ENCODE data around the gene NPHP4. TPM values are rescaled to one million over a fixed set of nuclear protein-coding genes. Genes with fewer than 3 reads are reported as not detected.

The NPHP4 gene
- total and polyA plus RNA-seq, 2 donors = 2.5 to 4.2 TPM

DNA sequence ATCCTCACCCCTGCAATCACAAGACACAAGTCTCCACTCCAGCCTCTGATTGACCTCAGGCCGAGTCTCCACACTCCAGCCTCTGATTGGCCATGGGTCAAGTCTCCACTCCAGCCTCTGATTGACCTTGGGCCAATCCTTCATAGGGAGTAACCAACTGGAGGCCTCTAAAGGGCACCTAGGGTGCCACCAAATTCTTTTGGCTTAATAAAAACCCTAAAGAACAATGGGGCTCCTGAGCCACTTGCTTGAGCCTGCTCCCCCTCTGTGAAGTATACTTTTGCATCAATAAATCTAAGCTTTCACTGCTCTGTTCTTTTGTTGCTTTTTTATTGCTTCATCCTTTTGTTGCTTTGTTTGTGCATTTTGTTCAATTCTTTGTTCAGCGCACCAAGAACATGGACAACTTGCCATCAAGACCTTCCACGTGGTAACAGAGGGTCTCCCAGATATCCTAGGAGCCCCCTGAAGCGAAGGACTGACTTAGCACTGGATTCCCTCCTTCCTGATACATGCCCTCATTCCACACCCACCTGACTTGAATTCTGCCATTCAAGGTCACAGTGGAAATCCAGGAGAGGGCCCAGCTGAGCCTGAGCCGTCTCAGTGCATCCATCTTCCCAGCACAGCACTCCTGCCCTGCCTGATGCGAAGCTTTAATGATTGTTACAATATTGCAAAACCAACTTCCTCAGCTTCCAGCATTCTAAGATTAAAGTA, 152.9 kb downstream of the NPHP4 start:
- 87% methylated on average over 6 of the region's 6 CpGs for WGBS
- H3K9me3 ChIP-seq (ENCODE audit: control insufficient read depth in 2 of 2, insufficient read depth in 1 of 2, low read length in 1 of 2) = no peaks in the 10 kb centered on the region
- no peaks in the 10 kb centered on the region for H3K4me1 ChIP-seq (ENCODE audit: control insufficient read depth in 2 of 2, insufficient read depth in 2 of 2, low read length in 2 of 2)
- H3K36me3 ChIP-seq (ENCODE audit: control insufficient read depth in 2 of 2, insufficient read depth in 2 of 2, low read length in 1 of 2) = no peaks in the 10 kb centered on the region
- H3K27me3 ChIP-seq (ENCODE audit: control insufficient read depth in 2 of 2, insufficient read depth in 1 of 2, low read length in 1 of 2) = no peaks in the 10 kb centered on the region
- no peak overlapping the region for H3K4me3 ChIP-seq (ENCODE audit: low read length in 2 of 2)
- DNase-seq (ENCODE audit: low read depth in 6 of 9, low spot score in 9 of 9) = no peak
- H3K27ac ChIP-seq (ENCODE audit: low read depth in 1 of 2, low read length in 1 of 2) = no peak overlapping the region

DNA sequence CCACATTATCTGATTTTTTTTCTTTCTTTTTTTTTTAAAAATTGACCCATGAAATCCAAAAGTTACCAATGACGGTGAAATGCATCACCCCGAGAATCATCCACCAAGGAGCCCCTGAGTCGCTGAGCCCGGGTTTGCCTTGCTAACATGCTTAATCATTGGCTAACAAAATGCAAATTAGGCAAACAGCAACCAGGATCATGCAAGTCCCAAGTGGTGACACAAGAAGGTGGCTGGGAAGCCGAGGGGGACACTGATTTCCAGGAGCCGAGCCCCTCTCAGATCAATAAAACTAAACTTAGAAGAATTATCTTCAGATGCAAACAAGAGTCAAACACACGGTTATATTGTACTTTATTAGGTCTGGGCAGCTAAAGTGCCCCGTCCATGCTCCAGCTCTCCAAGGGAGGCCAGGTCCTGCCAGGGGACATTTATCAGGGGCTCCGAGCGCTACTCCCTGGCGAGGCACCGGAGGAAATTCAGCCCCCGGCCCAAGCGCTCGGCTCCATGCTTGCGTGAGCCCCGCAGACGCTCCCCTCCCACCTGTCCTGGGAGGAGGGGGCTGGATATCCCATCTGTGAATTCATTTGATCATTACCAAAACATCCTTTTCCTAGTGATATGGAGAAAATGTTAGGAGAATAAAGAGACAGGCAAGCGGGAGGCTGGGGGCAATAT, 154.1 kb downstream of the NPHP4 start:
- WGBS = 83% methylated on average over 19 of the region's 19 CpGs
- Histone ChIP-seq H3K4me1 (ENCODE audit: control insufficient read depth in 2 of 2, insufficient read depth in 2 of 2, low read length in 2 of 2) (no peaks in the 10 kb centered on the region), H3K9me3 (ENCODE audit: control insufficient read depth in 2 of 2, insufficient read depth in 1 of 2, low read length in 1 of 2) (no peaks in the 10 kb centered on the region), H3K27me3 (ENCODE audit: control insufficient read depth in 2 of 2, insufficient read depth in 1 of 2, low read length in 1 of 2) (no peaks in the 10 kb centered on the region), H3K4me3 (ENCODE audit: low read length in 2 of 2) (no peak overlapping the region), H3K36me3 (ENCODE audit: control insufficient read depth in 2 of 2, insufficient read depth in 2 of 2, low read length in 1 of 2) (no peaks in the 10 kb centered on the region), H3K27ac (ENCODE audit: low read depth in 1 of 2, low read length in 1 of 2) (no peak overlapping the region)
- DNase-seq (ENCODE audit: low read depth in 6 of 9, low spot score in 9 of 9) = no peak

DNA sequence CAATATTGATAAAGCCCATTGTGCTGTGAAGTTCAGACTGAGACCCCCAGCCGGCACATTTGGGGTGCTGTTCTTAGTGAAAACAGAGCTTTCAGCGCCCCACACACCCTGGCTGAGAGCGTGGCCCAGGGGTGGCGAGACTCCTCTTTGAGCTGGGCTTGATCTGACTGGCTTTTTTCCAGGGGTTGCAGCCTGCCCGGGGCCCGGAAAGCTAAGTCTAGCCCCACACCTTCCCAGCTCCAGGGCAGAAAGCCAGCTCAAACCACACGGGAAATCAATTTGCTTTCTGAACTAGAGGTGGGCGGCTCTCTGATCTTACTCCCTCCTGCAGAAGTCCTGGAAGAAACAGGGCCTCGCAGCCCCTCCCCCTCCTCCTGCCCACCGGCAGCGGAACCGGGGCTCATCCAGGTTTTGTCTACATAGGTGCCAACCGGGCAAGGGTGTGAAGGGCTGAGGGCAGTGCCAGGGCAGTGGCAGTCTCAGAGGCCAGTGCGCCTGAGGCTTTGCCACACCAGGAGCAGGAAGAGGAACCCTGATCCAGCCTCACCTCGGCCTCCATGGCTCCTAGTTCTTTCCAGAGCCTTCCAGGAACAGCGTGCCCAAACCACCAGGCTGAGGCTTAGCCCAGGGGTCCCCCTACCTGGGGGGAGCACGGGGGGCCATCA, 155.3 kb downstream of the NPHP4 start:
- no peak for DNase-seq (ENCODE audit: low read depth in 6 of 9, low spot score in 9 of 9)
- no peak overlapping the region for H3K4me3 ChIP-seq (ENCODE audit: low read length in 2 of 2)
- H3K9me3 ChIP-seq (ENCODE audit: control insufficient read depth in 2 of 2, insufficient read depth in 1 of 2, low read length in 1 of 2) = no peaks in the 10 kb centered on the region
- no peaks in the 10 kb centered on the region for H3K4me1 ChIP-seq (ENCODE audit: control insufficient read depth in 2 of 2, insufficient read depth in 2 of 2, low read length in 2 of 2)
- no peaks in the 10 kb centered on the region for H3K27me3 ChIP-seq (ENCODE audit: control insufficient read depth in 2 of 2, insufficient read depth in 1 of 2, low read length in 1 of 2)
- no peaks in the 10 kb centered on the region for H3K36me3 ChIP-seq (ENCODE audit: control insufficient read depth in 2 of 2, insufficient read depth in 2 of 2, low read length in 1 of 2)
- no peak overlapping the region for H3K27ac ChIP-seq (ENCODE audit: low read depth in 1 of 2, low read length in 1 of 2)
- WGBS = 33% methylated on average over 17 of the region's 17 CpGs

- 80% methylated on average over 8 of the region's 8 CpGs for WGBS
- Histone ChIP-seq H3K4me3 (ENCODE audit: low read length in 2 of 2) (no peak overlapping the region), H3K4me1 (ENCODE audit: control insufficient read depth in 2 of 2, insufficient read depth in 2 of 2, low read length in 2 of 2) (no peaks in the 10 kb centered on the region), H3K27me3 (ENCODE audit: control insufficient read depth in 2 of 2, insufficient read depth in 1 of 2, low read length in 1 of 2) (no peaks in the 10 kb centered on the region), H3K36me3 (ENCODE audit: control insufficient read depth in 2 of 2, insufficient read depth in 2 of 2, low read length in 1 of 2) (no peaks in the 10 kb centered on the region), H3K27ac (ENCODE audit: low read depth in 1 of 2, low read length in 1 of 2) (no peak overlapping the region), H3K9me3 (ENCODE audit: control insufficient read depth in 2 of 2, insufficient read depth in 1 of 2, low read length in 1 of 2) (no peaks in the 10 kb centered on the region)
- no peak for DNase-seq (ENCODE audit: low read depth in 6 of 9, low spot score in 9 of 9)
These were observed 157.1 kb downstream of the NPHP4 start for GRCh38 chr1:5835179-5835562.

DNA sequence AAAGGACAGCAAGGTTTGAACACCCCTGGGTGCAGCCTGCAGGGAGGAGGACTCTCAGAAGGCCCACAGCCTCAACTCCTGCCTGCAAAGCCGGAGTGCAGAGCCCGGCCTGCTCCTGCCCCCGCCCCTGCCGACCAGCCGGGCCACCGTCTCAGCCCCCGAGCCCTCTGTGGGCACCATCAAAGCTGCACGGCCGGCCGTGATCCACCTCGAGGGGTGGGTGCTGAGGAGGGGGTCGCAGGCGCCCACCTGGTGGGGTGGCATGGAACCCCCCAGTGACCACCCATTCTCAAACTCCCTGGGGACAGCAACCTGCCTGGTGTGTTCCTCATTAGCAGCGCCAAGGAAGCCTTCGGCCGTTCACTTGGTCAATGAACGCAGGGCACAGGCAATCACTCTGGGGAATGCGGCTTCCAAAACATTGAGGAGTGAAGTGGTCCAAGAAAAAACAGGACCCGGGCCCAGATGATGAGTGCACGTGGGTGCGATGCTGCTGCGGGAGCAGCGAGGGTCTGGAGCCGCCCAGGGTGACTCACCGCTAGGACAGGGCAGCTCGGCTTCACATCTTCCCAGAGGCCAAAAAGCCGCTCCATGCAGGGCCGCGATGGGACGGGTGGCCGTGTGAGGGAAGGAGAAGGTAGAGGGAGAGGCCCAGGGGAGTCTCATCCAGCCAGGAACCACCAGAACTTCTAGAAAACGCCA, 157.6 kb downstream of the NPHP4 start:
- H3K27ac ChIP-seq (ENCODE audit: low read depth in 1 of 2, low read length in 1 of 2) = no peak overlapping the region
- H3K36me3 ChIP-seq (ENCODE audit: control insufficient read depth in 2 of 2, insufficient read depth in 2 of 2, low read length in 1 of 2) = no peaks in the 10 kb centered on the region
- H3K4me3 ChIP-seq (ENCODE audit: low read length in 2 of 2) = no peak overlapping the region
- no peaks in the 10 kb centered on the region for H3K27me3 ChIP-seq (ENCODE audit: control insufficient read depth in 2 of 2, insufficient read depth in 1 of 2, low read length in 1 of 2)
- H3K4me1 ChIP-seq (ENCODE audit: control insufficient read depth in 2 of 2, insufficient read depth in 2 of 2, low read length in 2 of 2) = no peaks in the 10 kb centered on the region
- WGBS = 90% methylated on average over 32 of the region's 32 CpGs
- DNase-seq (ENCODE audit: low read depth in 6 of 9, low spot score in 9 of 9) = no peak
- H3K9me3 ChIP-seq (ENCODE audit: control insufficient read depth in 2 of 2, insufficient read depth in 1 of 2, low read length in 1 of 2) = no peaks in the 10 kb centered on the region

GRCh38 chr1:5833911-5834310, 158.3 kb downstream of the NPHP4 start:
- H3K9me3 ChIP-seq (ENCODE audit: control insufficient read depth in 2 of 2, insufficient read depth in 1 of 2, low read length in 1 of 2) = no peaks in the 10 kb centered on the region
- no peaks in the 10 kb centered on the region for H3K27me3 ChIP-seq (ENCODE audit: control insufficient read depth in 2 of 2, insufficient read depth in 1 of 2, low read length in 1 of 2)
- WGBS = 87% methylated on average over 14 of the region's 14 CpGs
- no peak overlapping the region for H3K4me3 ChIP-seq (ENCODE audit: low read length in 2 of 2)
- H3K4me1 ChIP-seq (ENCODE audit: control insufficient read depth in 2 of 2, insufficient read depth in 2 of 2, low read length in 2 of 2) = no peaks in the 10 kb centered on the region
- no peak overlapping the region for H3K27ac ChIP-seq (ENCODE audit: low read depth in 1 of 2, low read length in 1 of 2)
- H3K36me3 ChIP-seq (ENCODE audit: control insufficient read depth in 2 of 2, insufficient read depth in 2 of 2, low read length in 1 of 2) = no peaks in the 10 kb centered on the region
- no peak for DNase-seq (ENCODE audit: low read depth in 6 of 9, low spot score in 9 of 9)

GRCh38 chr1:5832916-5833895, 159.0 kb downstream of the NPHP4 start:
- Histone ChIP-seq H3K27ac (ENCODE audit: low read depth in 1 of 2, low read length in 1 of 2) (no peak overlapping the region), H3K27me3 (ENCODE audit: control insufficient read depth in 2 of 2, insufficient read depth in 1 of 2, low read length in 1 of 2) (no peaks in the 10 kb centered on the region), H3K4me3 (ENCODE audit: low read length in 2 of 2) (no peak overlapping the region), H3K4me1 (ENCODE audit: control insufficient read depth in 2 of 2, insufficient read depth in 2 of 2, low read length in 2 of 2) (no peaks in the 10 kb centered on the region), H3K36me3 (ENCODE audit: control insufficient read depth in 2 of 2, insufficient read depth in 2 of 2, low read length in 1 of 2) (no peaks in the 10 kb centered on the region), H3K9me3 (ENCODE audit: control insufficient read depth in 2 of 2, insufficient read depth in 1 of 2, low read length in 1 of 2) (no peaks in the 10 kb centered on the region)
- 85% methylated on average over 40 of the region's 40 CpGs for WGBS
- no peak for DNase-seq (ENCODE audit: low read depth in 6 of 9, low spot score in 9 of 9)

DNA sequence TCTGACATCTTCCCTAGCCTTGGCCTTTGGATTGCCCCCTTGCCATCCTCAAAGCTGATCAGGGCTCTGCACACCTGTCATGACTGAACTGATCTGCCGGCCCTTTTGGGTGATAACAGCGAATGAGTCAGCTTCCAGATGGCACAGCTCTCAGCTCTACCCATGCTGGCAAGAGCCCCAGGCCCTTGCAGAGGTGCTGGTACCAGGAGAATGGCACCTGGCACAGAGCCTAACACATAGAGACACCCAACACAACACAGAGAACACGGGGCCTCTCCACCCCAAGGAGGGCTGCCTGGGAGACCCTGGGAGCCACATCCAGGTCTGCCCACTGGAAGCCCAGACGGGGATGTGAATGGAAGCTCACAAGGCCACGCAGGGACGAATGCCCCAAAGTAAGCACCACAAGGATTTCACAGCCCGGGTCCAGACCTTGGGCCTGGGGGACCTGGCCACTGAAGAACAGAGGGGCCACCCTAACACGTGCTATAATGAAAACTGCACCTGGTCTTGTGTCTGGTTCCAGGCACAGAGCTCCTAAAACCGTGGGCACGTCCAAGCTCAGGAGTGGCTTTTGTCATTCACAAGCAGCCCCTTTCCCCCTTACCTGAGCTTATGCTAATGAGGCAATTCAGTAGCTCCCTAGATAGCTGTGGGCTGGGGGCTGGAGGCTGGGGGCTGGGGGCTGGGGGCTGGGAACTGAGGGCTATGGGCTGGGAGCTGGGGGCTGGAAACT, 160.5 kb downstream of the NPHP4 start:
- Histone ChIP-seq H3K27me3 (ENCODE audit: control insufficient read depth in 2 of 2, insufficient read depth in 1 of 2, low read length in 1 of 2) (no peaks in the 10 kb centered on the region), H3K4me3 (ENCODE audit: low read length in 2 of 2) (no peak overlapping the region), H3K36me3 (ENCODE audit: control insufficient read depth in 2 of 2, insufficient read depth in 2 of 2, low read length in 1 of 2) (no peaks in the 10 kb centered on the region), H3K4me1 (ENCODE audit: control insufficient read depth in 2 of 2, insufficient read depth in 2 of 2, low read length in 2 of 2) (no peaks in the 10 kb centered on the region), H3K27ac (ENCODE audit: low read depth in 1 of 2, low read length in 1 of 2) (no peak overlapping the region), H3K9me3 (ENCODE audit: control insufficient read depth in 2 of 2, insufficient read depth in 1 of 2, low read length in 1 of 2) (no peaks in the 10 kb centered on the region)
- WGBS = 44% methylated on average over 10 of the region's 10 CpGs
- no peak for DNase-seq (ENCODE audit: low read depth in 6 of 9, low spot score in 9 of 9)

All from thymus (tissue), 11 donors.